NCI-H82 treated with DMSO at 0.1 percent for 48 hours (cell line): ENCODE measurements around the gene MTHFS.
A peak's percentile ranks its signal among the peaks of the same experiment; 100 is the strongest.

Source experiments
- DNase-seq: peaks from one replicate; lab custom pipeline; 2025; ENCODE audit not compliant: unreplicated experiment; lab: John Stamatoyannopoulos, UW

MTHFS gene

GRCh38 chr15:79878078-79878705 is 18.6 kb downstream of the MTHFS start:
- no peak for DNase-seq

- no peak for DNase-seq
Measured at GRCh38 chr15:79875213-79875612, 21.6 kb downstream of the MTHFS start.

- no peak for DNase-seq
Measured at GRCh38 chr15:79874242-79874641, 22.6 kb downstream of the MTHFS start.

- DNase-seq = no peak
Measured at GRCh38 chr15:79872358-79873017, 24.3 kb downstream of the MTHFS start.

GRCh38 chr15:79868554-79868953 is 28.3 kb downstream of the MTHFS start:
- DNase-seq = no peak

GRCh38 chr15:79863886-79864285 is 32.9 kb downstream of the MTHFS start:
- no peak for DNase-seq

- no peak for DNase-seq
Measured at GRCh38 chr15:79862191-79862590, 34.6 kb downstream of the MTHFS start.

- DNase-seq = no peak
Measured at GRCh38 chr15:79860661-79861060, 36.2 kb downstream of the MTHFS start.

GRCh38 chr15:79858469-79858868 is 38.3 kb downstream of the MTHFS start:
- DNase-seq = no peak

- DNase-seq = peak; percentile 76
Measured at GRCh38 chr15:79853492-79854328, 43.1 kb downstream of the MTHFS start.

GRCh38 chr15:79849789-79850188 is 47.0 kb downstream of the MTHFS start:
- DNase-seq = no peak

GRCh38 chr15:79846539-79846938 is 50.3 kb downstream of the MTHFS start:
- no peak for DNase-seq

GRCh38 chr15:79844221-79844620 is 52.6 kb downstream of the MTHFS start:
- no peak for DNase-seq

- no peak for DNase-seq
Measured at GRCh38 chr15:79837846-79838245, 59.0 kb downstream of the MTHFS start.

- no peak for DNase-seq
Measured at GRCh38 chr15:79834495-79834894, 62.3 kb downstream of the MTHFS start.

- DNase-seq = no peak
Measured at GRCh38 chr15:79832367-79833120, 64.3 kb downstream of the MTHFS start.

GRCh38 chr15:79831604-79832003 is 65.2 kb downstream of the MTHFS start:
- no peak for DNase-seq

GRCh38 chr15:79829950-79830349 is 66.9 kb downstream of the MTHFS start:
- no peak for DNase-seq

- no peak for DNase-seq
Measured at GRCh38 chr15:79828447-79828846, 68.4 kb downstream of the MTHFS start.

GRCh38 chr15:79826800-79827199 is 70.0 kb downstream of the MTHFS start:
- no peak for DNase-seq

- DNase-seq = no peak
Measured at GRCh38 chr15:79824136-79824701, 72.6 kb downstream of the MTHFS start.
